AG04450 (cell line): ENCODE measurements around the gene SEC14L1. TPM values are rescaled to one million over a fixed set of nuclear protein-coding genes. Genes with fewer than 3 reads are reported as not detected.

Experiments
- CTCF ChIA-PET: fragments of 300-600, 350-600 bp; formaldehyde crosslinking; extraction: SDS; loops from one replicate; lab custom pipeline; 2022; ENCODE audit warnings: antibody characterized with exemption, inconsistent platforms; lab: Charles Lee
- POLR2A ChIA-PET: fragments of 350-600 bp; formaldehyde crosslinking; extraction: SDS; loops from one replicate; lab custom pipeline; 2021; ENCODE audit warnings: antibody characterized with exemption, inconsistent platforms; lab: Yijun Ruan, JAX
- DNase-seq: peaks from one replicate; pipeline ENCODE4 v3.0.0-alpha.2; 2011; ENCODE audit warnings: low read depth, low spot score
- H3K27ac ChIP-seq: one replicate; pipeline ENCODE4 v1.5.1; 2012; ENCODE audit warnings: low read depth, low read length, control low read depth
- H3K27me3 ChIP-seq: one replicate; pipeline ENCODE4 v1.6.0; 2012; ENCODE audit warnings: low read length; ENCODE audit not compliant: control insufficient read depth, insufficient read depth
- H3K4me3 ChIP-seq: 2 replicates; pipeline ENCODE4 v1.5.1; 2011; ENCODE audit warnings: mild to moderate bottlenecking, low read depth, low read length, control low read depth
- H3K9me3 ChIP-seq: 2 replicates; pipeline ENCODE4 v1.5.1; 2012; ENCODE audit warnings: low read length; ENCODE audit not compliant: control insufficient read depth, insufficient read depth
- polyA plus RNA-seq: library from polyadenylated mRNA; depleted of rRNA; stranded (reverse); fragments of >200 nt; gene quantifications from 2 replicates; pipeline ENCODE4 v1.2.3, GENCODE V29; 2011
- TF ChIP-seq, protein P1 (sequence below): IDR thresholded peaks from 2 replicates; pipeline ENCODE4 v1.5.1; 2011; ENCODE audit warnings: low read depth, low read length, control low read depth, inconsistent platforms

SEC14L1 gene
- polyA plus RNA-seq, 1 experiment = 38.7 TPM

- no peak overlapping the region for H3K4me3 ChIP-seq
- TF ChIP-seq, protein P1, sequence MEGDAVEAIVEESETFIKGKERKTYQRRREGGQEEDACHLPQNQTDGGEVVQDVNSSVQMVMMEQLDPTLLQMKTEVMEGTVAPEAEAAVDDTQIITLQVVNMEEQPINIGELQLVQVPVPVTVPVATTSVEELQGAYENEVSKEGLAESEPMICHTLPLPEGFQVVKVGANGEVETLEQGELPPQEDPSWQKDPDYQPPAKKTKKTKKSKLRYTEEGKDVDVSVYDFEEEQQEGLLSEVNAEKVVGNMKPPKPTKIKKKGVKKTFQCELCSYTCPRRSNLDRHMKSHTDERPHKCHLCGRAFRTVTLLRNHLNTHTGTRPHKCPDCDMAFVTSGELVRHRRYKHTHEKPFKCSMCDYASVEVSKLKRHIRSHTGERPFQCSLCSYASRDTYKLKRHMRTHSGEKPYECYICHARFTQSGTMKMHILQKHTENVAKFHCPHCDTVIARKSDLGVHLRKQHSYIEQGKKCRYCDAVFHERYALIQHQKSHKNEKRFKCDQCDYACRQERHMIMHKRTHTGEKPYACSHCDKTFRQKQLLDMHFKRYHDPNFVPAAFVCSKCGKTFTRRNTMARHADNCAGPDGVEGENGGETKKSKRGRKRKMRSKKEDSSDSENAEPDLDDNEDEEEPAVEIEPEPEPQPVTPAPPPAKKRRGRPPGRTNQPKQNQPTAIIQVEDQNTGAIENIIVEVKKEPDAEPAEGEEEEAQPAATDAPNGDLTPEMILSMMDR = no peak
- no peak overlapping the region for H3K27ac ChIP-seq
- ChIA-PET POLR2A (no interaction called here), CTCF (interaction anchor here (1.1 kb wide), 1 partner anchor 129 kb away, joined by 6 read pairs; no protein-coding TSS in a partner anchor)
- no peaks in the 10 kb centered on the region for H3K27me3 ChIP-seq
- H3K9me3 ChIP-seq = no peaks in the 10 kb centered on the region; the same call in 1 of the 2 replicates
- DNase-seq = no peak
Observed at GRCh38 chr17:77217123-77217522, 76.4 kb downstream of the SEC14L1 start.

GRCh38 chr17:77217566-77217965, 76.8 kb downstream of the SEC14L1 start:
- no peak for DNase-seq
- Histone ChIP-seq H3K27me3 (no peaks in the 10 kb centered on the region), H3K4me3 (no peak overlapping the region), H3K9me3 (no peaks in the 10 kb centered on the region; the same call in 1 of the 2 replicates), H3K27ac (no peak overlapping the region)
- TF ChIP-seq, protein P1 = no peak
- CTCF ChIA-PET = no interaction called here
- POLR2A ChIA-PET = no interaction called here

DNA sequence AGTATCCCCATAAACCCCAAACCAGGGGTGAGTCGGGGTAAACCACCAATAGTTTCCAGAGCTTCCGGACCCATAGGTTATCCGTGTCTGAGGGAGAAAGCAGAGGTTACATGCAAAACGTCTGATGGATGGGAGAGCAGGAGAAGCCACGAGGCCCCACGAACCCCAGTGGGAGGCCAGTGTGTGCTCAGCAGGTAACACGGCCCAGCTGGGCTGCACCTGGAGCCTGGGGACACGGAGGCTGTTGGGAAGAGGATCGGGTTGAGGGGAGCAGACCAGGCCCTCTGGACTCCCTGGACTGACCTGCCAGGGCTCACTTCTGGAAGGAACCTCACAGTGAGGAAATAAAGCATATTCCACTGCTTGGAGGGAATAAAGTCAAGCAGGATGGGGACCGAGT, 78.1 kb downstream of the SEC14L1 start:
- Histone ChIP-seq H3K4me3 (no peak overlapping the region), H3K27me3 (no peaks in the 10 kb centered on the region), H3K9me3 (no peaks in the 10 kb centered on the region; the same call in 1 of the 2 replicates), H3K27ac (no peak overlapping the region)
- CTCF ChIA-PET = interaction anchor here (0.6 kb wide), 1 partner anchor 872 kb away, joined by 3 read pairs; no protein-coding TSS in a partner anchor
- DNase-seq = no peak
- TF ChIP-seq, protein P1 = no peak
- POLR2A ChIA-PET = no interaction called here

- H3K27ac ChIP-seq = no peak overlapping the region
- H3K9me3 ChIP-seq = no peaks in the 10 kb centered on the region; the same call in none of the 2 replicates
- CTCF ChIA-PET = no interaction called here
- TF ChIP-seq, protein P1 = no peak
- no peaks in the 10 kb centered on the region for H3K27me3 ChIP-seq
- no peak for DNase-seq
- H3K4me3 ChIP-seq = no peak overlapping the region
- POLR2A ChIA-PET = no interaction called here
Observed at GRCh38 chr17:77222356-77222755, 81.6 kb downstream of the SEC14L1 start.

GRCh38 chr17:77223642-77224420, 83.1 kb downstream of the SEC14L1 start:
- Histone ChIP-seq H3K27ac (no peak overlapping the region), H3K9me3 (no peaks in the 10 kb centered on the region; the same call in none of the 2 replicates), H3K27me3 (no peaks in the 10 kb centered on the region), H3K4me3 (no peak overlapping the region)
- ChIA-PET POLR2A (no interaction called here), CTCF (no interaction called here)
- TF ChIP-seq, protein P1 = no peak
- no peak for DNase-seq
